Small intestine (tissue), 7 donors: ENCODE data around the gene RASA1. TPM values are rescaled to one million over a fixed set of nuclear protein-coding genes. Genes with fewer than 3 reads are reported as not detected.

Experiments
- DNase-seq, 2 donors: peaks; one replicate each; pipeline versions ENCODE4 v3.0.0 to v3.0.0-alpha.2; 2013
- FAIRE-seq: peaks from 2 replicates; lab custom pipeline; 2012; peaks lifted over from hg19 to GRCh38; lab: Jason Lieb, UNC
- H3K27ac ChIP-seq, 3 donors: one replicate each; pipeline ENCODE4 v1.5.1; 2013; ENCODE audit warnings: low read length in 2 of 3, mild to moderate bottlenecking in 2 of 3, control low read depth in 1 of 3, inconsistent platforms in 1 of 3, low read depth in 1 of 3, moderate library complexity in 1 of 3
- H3K27me3 ChIP-seq, 3 donors: one replicate each; pipeline ENCODE4 v1.6.1; 2013; ENCODE audit warnings: low read length in 3 of 3, inconsistent platforms in 1 of 3; ENCODE audit not compliant: control insufficient read depth in 3 of 3, insufficient read depth in 3 of 3
- H3K36me3 ChIP-seq, 3 donors: one replicate each; pipeline ENCODE4 v1.6.1; 2013; ENCODE audit warnings: low read length in 3 of 3, inconsistent platforms in 1 of 3, low read depth in 1 of 3, mild to moderate bottlenecking in 1 of 3, moderate library complexity in 1 of 3; ENCODE audit not compliant: control insufficient read depth in 3 of 3, insufficient read depth in 2 of 3
- H3K4me1 ChIP-seq, 3 donors: one replicate each; pipeline ENCODE4 v1.6.1; 2013; ENCODE audit warnings: low read length in 2 of 3, inconsistent platforms in 1 of 3, low read depth in 1 of 3, mild to moderate bottlenecking in 1 of 3, moderate library complexity in 1 of 3; ENCODE audit not compliant: control insufficient read depth in 3 of 3, insufficient read depth in 2 of 3
- H3K4me3 ChIP-seq, 3 donors: one replicate each; pipeline ENCODE4 v1.5.1; 2013; ENCODE audit warnings: low read length in 3 of 3, control low read depth in 1 of 3, inconsistent platforms in 1 of 3, low read depth in 1 of 3, mild to moderate bottlenecking in 1 of 3, moderate library complexity in 1 of 3
- H3K9me3 ChIP-seq, 2 donors: one replicate each; pipeline ENCODE4 v1.6.1; 2013; ENCODE audit warnings: low read depth in 1 of 2, low read length in 1 of 2; ENCODE audit not compliant: control insufficient read depth in 2 of 2, insufficient read depth in 1 of 2
- WGBS, 3 donors: extraction: QIAGEN DNeasy Blood & Tissue Kit; methylation state at CpG; one replicate each; pipeline ENCODE4 v1.1.7; 2013; 5-methylcytosine and 5-hydroxymethylcytosine counted together
- polyA plus RNA-seq, 4 donors: library from polyadenylated mRNA; stranded (reverse) in 3 of 4; unstranded in 1 of 4; fragments of 200-250 nt in 3 of 4; fragments of 120-200 nt in 1 of 4; gene quantifications; one replicate each; pipeline versions ENCODE4 v1.2.1 to v1.2.3, GENCODE V29; 2013
- donor health status: healthy with polysubstance abuse.
- donor health status: control.
- donor health status: control.
- donor health status: Bipolar disorder and iron deficiency.
- donor health status: healthy.

RASA1 gene
- polyA plus RNA-seq, 4 donors, result 9.5 to 30.5 (median 13.7) TPM

GRCh38 chr5:87412630-87413342, 145.1 kb downstream of the RASA1 start, which contains the start of gene CCNH:
CCNH (minus strand) TSS chr5:87412930; CDS start chr5:87412794, 136 bp downstream.
- DNase-seq (peak; percentile 99), FAIRE-seq (peak; percentile 73)
- Histone ChIP-seq H3K27ac (peak within 1 kb of the TSS; percentile 78 to 96 (median 95)), H3K4me3 (peak within 1 kb of the TSS; percentile 68 to 93 (median 74)), H3K27me3 (no peaks in the 10 kb centered on the region), H3K4me1 (peaks cover 0 to 6% (median 2%) of the 10 kb centered on the region in 3 donors), H3K36me3 (peaks cover 0 to 6% (median 4%) of the 10 kb centered on the region in 3 donors), H3K9me3 (no peaks in the 10 kb centered on the region)
- 1% methylated on average over 46 of the region's 46 CpGs for WGBS, 3 donors

- Histone ChIP-seq H3K9me3 (no peaks in the 10 kb centered on the region), H3K4me1 (peaks cover 0 to 6% (median 2%) of the 10 kb centered on the region in 3 donors), H3K36me3 (peaks cover 0 to 5% (median 4%) of the 10 kb centered on the region in 3 donors), H3K27me3 (no peaks in the 10 kb centered on the region), H3K4me3 (peak overlapping the region in 2 of 3 donors; percentile 33 to 93), H3K27ac (peak overlapping the region; percentile 14 to 96 (median 95))
- FAIRE-seq (no peak), DNase-seq (no peak)
- WGBS, 3 donors, result 42 to 52% (median 48%) methylated on average over 3 of the region's 3 CpGs
These were observed 145.6 kb downstream of the RASA1 start for GRCh38 chr5:87413343-87413645.

DNA sequence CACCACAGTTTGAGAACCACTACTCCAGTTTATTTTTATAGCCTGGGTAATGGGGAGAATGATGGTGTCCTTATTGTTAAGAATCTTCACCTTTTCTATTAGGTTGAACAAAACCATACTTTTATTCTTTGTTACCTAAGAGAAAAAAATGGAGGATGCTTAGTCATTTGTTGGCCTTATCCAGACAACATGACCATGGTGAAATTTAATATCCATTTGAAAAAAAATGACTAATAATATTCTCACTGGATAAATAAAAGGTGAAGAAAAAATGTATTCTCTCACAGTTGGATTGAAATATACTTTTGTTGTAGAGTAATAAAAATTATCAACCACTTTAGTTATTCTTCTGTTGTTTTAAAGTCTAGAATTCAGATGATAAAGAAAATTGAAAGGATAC, 150.8 kb downstream of the RASA1 start:
- H3K4me1 ChIP-seq, result no peaks in the 10 kb centered on the region
- H3K36me3 ChIP-seq, result no peaks in the 10 kb centered on the region
- H3K27me3 ChIP-seq, result no peaks in the 10 kb centered on the region
- FAIRE-seq (no peak), DNase-seq (no peak)
- H3K27ac ChIP-seq, result no peak overlapping the region
- no peaks in the 10 kb centered on the region for H3K9me3 ChIP-seq
- H3K4me3 ChIP-seq, result no peak overlapping the region

- Histone ChIP-seq H3K4me3 (no peak overlapping the region), H3K9me3 (no peaks in the 10 kb centered on the region), H3K4me1 (no peaks in the 10 kb centered on the region), H3K27me3 (no peaks in the 10 kb centered on the region), H3K27ac (no peak overlapping the region), H3K36me3 (no peaks in the 10 kb centered on the region)
- no peak for FAIRE-seq
- no peak for DNase-seq
These were observed 153.6 kb downstream of the RASA1 start for GRCh38 chr5:87421307-87421706.

GRCh38 chr5:87423755-87424154, 156.1 kb downstream of the RASA1 start:
- FAIRE-seq (peak; percentile 5), DNase-seq (no peak)
- Histone ChIP-seq H3K27ac (no peak overlapping the region), H3K4me1 (no peaks in the 10 kb centered on the region), H3K9me3 (no peaks in the 10 kb centered on the region), H3K4me3 (no peak overlapping the region), H3K36me3 (no peaks in the 10 kb centered on the region), H3K27me3 (no peaks in the 10 kb centered on the region)
- 80 to 86% (median 85%) methylated on average over 1 of the region's 1 CpG for WGBS, 3 donors

DNA sequence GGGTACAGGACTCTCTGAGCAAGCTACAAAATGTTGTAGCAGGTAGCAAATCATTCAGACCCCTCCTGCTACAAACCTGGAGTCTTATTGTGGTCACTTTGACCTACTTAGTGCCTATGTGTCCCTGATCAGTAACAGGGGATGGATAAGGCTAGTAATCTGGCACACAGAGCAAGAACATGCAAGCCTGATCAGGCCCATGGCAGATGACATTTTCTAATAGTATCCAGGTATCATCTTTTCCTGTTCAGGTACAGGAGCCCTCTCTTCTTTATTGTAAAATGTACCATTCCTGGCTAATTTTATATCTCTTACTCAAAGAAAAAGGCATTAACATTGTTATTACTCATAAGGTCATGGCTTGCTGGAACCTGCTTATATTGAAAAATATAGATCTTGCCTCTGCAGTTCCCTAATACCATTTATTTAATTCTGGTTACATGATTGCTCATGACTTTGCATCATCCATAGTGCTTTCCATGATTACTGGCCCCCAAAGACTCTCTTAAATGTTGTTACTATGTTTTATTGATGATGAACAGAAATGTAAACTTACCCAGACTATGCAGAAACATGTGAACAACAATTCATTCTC, 163.3 kb downstream of the RASA1 start:
- no peak for DNase-seq
- FAIRE-seq, result no peak
- no peak overlapping the region for H3K27ac ChIP-seq
- H3K9me3 ChIP-seq, result no peaks in the 10 kb centered on the region
- H3K27me3 ChIP-seq, result no peaks in the 10 kb centered on the region
- H3K36me3 ChIP-seq, result no peaks in the 10 kb centered on the region
- H3K4me3 ChIP-seq, result no peak overlapping the region
- H3K4me1 ChIP-seq, result no peaks in the 10 kb centered on the region

DNA sequence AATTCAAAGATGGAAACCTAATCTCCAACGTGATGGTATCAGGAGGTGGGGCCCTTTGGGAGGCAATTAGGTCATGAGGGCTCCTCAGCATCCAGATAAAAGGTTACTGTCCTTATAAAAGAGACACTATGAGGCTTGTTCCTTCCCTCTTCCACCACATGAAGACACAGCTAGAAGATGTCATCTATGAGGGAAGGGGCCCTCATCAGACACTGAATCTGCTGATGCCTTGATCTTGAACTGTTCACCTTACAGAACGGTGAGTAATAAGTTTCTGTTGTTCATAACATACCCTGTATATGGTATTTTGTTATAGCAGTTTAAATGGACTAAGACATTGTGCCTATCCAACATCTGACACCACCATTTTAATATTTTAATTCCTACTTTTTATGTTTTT, 164.8 kb downstream of the RASA1 start:
- no peak for DNase-seq
- WGBS, 3 donors, result 32 to 52% (median 40%) methylated on average over 2 of the region's 2 CpGs
- no peaks in the 10 kb centered on the region for H3K27me3 ChIP-seq
- H3K27ac ChIP-seq, result no peak overlapping the region
- FAIRE-seq, result no peak
- no peaks in the 10 kb centered on the region for H3K36me3 ChIP-seq
- H3K4me1 ChIP-seq, result no peaks in the 10 kb centered on the region
- H3K9me3 ChIP-seq, result no peaks in the 10 kb centered on the region
- H3K4me3 ChIP-seq, result no peak overlapping the region

DNA sequence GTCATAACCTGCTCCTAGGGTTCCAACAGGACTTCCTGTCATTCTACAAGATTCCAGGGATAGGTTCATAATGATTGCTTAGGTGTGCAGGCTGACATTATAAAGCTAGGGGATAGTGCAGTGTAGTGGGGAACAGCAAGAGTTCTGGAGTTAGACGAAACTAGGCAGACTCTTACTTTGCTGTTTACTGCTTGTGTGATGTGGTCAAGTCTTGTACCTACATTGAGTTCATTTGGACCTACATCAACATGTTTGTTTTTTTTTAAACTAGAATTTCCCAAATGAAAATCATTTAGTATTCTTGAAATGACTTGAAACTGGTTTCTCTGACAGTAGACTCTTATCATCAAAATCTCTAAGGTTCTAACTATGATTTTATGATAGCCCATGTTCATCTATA, 166.3 kb downstream of the RASA1 start:
- WGBS, 3 donors, result 55 to 87% (median 72%) methylated on average over 1 of the region's 1 CpG
- no peak for FAIRE-seq
- no peak overlapping the region for H3K4me3 ChIP-seq
- H3K27ac ChIP-seq, result no peak overlapping the region
- no peaks in the 10 kb centered on the region for H3K27me3 ChIP-seq
- H3K36me3 ChIP-seq, result no peaks in the 10 kb centered on the region
- no peaks in the 10 kb centered on the region for H3K4me1 ChIP-seq
- no peak for DNase-seq
- H3K9me3 ChIP-seq, result no peaks in the 10 kb centered on the region

- H3K4me3 ChIP-seq, result no peak overlapping the region
- H3K27me3 ChIP-seq, result no peaks in the 10 kb centered on the region
- no peak for FAIRE-seq
- 19 to 62% (median 41%) methylated on average over 1 of the region's 1 CpG for WGBS, 3 donors
- no peaks in the 10 kb centered on the region for H3K4me1 ChIP-seq
- no peaks in the 10 kb centered on the region for H3K9me3 ChIP-seq
- DNase-seq, result no peak
- H3K36me3 ChIP-seq, result no peaks in the 10 kb centered on the region
- no peak overlapping the region for H3K27ac ChIP-seq
These were observed 166.8 kb downstream of the RASA1 start for GRCh38 chr5:87434461-87434860.
